G401 (cell line): ENCODE results near the gene PRRG4. TPM values are rescaled to one million over a fixed set of nuclear protein-coding genes. Genes with fewer than 3 reads are reported as not detected.
A peak's percentile ranks its signal among the peaks of the same experiment; 100 is the strongest.
"Not testable (repeated sequence)": the region's sequence is repeated elsewhere in the genome, so short reads cannot be mapped to it uniquely, and the experiment has no call there.

Experiments used
- DNase-seq: peaks from one replicate; pipeline ENCODE4 v3.0.0-alpha.2; 2015; ENCODE audit warnings: low spot score
- in situ Hi-C: cut with HindIII; loops from 2 replicates; pipeline ENCODE4 v1.10.0; 2016; ENCODE audit warnings: low sequenced_read_pairs, mixed read lengths
- total RNA-seq: library from RNA; depleted of rRNA; stranded (reverse); fragments of >200 nt; shearing (Covaris generic); gene quantifications from 2 replicates; pipeline ENCODE4 v1.2.3, GENCODE V29; 2014

PRRG4 gene
- total RNA-seq, 1 experiment from 2014 or later: 0.51 TPM

GRCh38 chr11:32827276-32827675 lies 2.5 kb upstream of the PRRG4 start:
- in situ Hi-C loops: no loop called here
- DNase-seq: no peak

DNA sequence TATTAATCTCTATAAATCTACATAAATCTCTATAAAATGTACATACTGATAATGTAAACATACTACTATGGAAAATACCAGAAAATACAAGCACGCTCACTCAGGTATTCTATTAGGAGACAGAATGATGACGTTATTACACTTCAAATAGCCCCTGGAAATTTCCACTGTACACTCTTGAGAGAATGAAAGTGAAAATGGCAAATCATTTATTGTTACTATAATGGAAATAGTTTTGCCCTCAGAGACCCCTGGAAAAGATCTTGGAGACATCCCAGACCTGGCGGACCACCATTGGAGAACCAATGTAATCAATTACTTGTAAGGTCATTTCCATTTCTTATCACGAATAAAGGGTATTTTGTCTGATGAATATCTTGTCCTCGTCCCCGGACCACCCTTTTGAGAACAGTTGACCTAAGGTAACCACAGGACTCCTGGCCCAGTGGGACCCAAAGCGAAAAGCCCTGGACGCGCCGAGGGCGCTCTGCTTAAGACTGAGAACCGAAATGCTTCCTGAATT lies 509 bp upstream of the PRRG4 start:
- in situ Hi-C loops: no loop called here

GRCh38 chr11:32830413-32830738 lies 649 bp downstream of the PRRG4 start:
- DNase-seq: no peak
- in situ Hi-C loops: no loop called here

More for the DNA sequence above, 509 bp upstream of the PRRG4 start:
- no peak for DNase-seq

- in situ Hi-C loops: no loop called here
- DNase-seq: no peak
Measured at GRCh38 chr11:32830796-32831195, 1.1 kb downstream of the PRRG4 start.

GRCh38 chr11:32831221-32831620 lies 1.5 kb downstream of the PRRG4 start:
- no peak for DNase-seq
- in situ Hi-C loops: no loop called here

DNA sequence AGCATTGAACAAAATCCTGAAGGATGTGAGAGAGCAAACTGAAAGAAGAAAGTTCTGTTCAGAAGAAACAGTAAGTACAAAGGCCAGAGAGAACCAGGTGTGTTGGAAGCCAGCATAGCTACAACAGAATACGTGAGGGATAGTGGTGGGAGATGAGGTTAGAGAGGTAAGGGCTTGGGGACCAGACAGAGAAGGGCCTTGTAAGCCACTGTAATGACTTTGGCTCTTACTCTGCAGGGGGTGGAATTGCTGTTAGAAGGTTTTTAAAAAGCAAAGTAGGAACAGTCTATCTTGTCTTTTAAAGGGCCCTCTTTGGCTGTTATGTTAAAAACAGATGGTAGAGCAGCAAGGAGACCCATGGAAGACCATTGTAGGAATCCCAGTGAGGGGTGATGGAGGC lies 4.2 kb downstream of the PRRG4 start:
- in situ Hi-C loops: no loop called here
- no peak for DNase-seq

DNA sequence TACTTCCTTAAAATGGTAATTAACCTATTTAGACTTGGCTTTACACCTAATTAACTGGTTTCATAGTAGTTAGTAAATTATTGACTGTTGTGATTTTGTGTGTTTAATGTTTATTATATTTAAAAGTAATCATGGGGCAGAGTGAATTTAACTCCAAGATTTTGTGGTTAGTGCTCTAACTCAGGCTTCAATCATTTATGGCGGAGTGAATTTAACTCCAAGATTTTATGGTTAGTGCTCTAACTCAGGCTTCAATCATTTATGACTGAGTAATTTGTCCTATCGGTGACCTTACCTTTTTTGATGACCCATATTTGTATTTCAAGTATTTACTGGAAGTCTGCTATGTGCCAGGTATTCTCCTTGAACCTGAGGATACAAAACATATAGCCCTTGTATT lies 7.2 kb downstream of the PRRG4 start:
- no peak for DNase-seq
- in situ Hi-C loops: no loop called here

GRCh38 chr11:32838505-32839274 lies 9.0 kb downstream of the PRRG4 start:
- in situ Hi-C loops: no loop called here
- no peak for DNase-seq

GRCh38 chr11:32839308-32839707 lies 9.6 kb downstream of the PRRG4 start:
- in situ Hi-C loops: no loop called here

DNA sequence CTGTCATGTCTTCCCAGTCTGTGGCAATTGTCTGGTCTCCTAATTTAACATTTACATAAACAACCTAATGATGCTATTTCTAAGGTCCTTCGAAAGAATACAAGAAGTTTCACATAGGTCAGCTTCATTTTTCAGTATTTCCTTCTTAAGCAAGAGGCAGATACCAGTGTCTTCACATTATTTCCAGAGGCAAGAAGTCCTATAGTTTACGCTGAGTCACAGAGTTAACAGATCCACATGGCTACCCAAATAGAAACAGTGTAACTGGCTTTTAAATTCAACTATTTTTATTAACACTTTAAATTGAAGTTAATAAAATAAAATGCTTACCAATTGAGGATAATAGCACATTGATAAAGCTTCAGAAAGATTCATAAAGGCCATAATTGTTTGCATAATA lies 10.9 kb downstream of the PRRG4 start:
- in situ Hi-C loops: no loop called here
- DNase-seq: no peak

More at GRCh38 chr11:32839308-32839707, 9.6 kb downstream of the PRRG4 start:
- no peak for DNase-seq

GRCh38 chr11:32843544-32843943 lies 13.8 kb downstream of the PRRG4 start:
- in situ Hi-C loops: no loop called here
- no peak for DNase-seq

DNA sequence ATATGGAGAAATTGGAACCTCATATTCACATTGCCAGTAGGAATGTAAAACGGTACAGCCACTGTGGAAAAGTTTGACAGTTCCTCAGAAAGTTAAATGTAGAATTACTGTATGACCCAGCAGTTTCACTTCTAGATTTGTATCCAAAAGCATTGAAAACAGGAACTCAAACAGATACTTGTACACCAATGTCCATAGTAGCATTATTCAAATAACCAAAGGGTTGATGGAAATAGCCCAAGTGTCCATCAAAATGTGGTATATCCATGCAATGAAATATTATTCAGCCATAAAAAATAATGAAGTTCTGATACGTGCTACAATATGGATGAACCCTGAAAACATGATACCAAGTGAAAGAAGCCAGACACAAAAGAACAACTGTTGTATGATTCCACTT lies 17.8 kb downstream of the PRRG4 start:
- in situ Hi-C loops: no loop called here
- DNase-seq: no peak

DNA sequence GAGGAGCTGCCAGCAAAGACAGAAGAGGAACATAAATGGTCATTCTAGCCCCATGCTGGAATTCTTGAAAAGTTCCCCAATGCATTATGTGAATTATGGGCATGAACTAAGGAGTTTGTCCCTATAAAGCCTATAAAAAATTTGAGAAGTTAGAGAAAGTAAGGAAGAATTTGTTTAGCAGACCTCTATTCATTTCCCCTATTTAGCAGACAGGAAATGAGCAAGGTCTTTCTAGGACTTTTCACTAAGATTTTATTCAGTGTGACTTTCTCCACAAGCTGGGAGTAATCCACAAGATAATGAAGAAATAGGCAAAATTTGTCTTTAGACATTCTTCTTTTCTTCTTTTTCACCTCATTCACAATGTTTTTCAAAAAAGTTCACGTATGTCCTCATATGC lies 20.0 kb downstream of the PRRG4 start:
- in situ Hi-C loops: no loop called here

GRCh38 chr11:32851251-32851650 lies 21.5 kb downstream of the PRRG4 start:
- DNase-seq: no peak
- in situ Hi-C loops: no loop called here

More for the DNA sequence above, 20.0 kb downstream of the PRRG4 start:
- no peak for DNase-seq

GRCh38 chr11:32852207-32852606 lies 22.5 kb downstream of the PRRG4 start:
- DNase-seq: no peak
- in situ Hi-C loops: no loop called here

DNA sequence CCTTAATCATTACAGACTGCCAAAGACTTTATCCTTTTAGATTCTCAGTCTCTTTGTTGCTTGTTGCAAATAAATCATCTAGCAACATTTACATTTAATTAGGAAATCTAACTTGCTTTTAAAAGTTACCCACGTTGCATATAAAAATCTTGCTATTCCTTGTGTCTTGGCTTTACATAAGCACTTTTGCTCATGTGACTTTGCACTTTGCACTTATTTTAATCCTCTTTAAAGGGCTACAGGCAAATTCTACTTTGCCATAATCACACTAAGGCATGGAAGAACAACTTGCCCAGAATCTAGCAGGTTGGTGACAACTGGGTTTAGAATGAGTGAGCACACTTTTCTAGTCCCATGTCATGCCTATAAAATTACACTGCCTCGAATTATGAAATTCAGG lies 25.9 kb downstream of the PRRG4 start:
- DNase-seq: no peak
- in situ Hi-C loops: no loop called here

DNA sequence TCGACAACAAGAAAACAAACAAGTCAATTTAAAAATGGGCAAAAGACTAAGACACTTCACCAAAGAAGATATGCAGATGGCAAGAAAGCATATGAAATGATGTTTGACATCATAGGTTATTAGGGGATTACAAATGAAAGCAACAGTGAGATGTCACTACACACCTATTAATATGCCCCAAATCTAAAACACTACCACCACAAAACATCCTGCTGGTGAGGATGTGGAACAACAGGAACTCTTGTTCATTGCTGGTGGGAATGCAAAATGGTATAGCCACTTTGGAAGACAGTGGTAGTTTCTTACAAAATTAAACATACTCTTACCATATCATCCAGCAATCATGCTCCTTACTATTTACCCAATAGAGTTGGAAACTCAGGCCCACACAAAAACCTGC lies 29.0 kb downstream of the PRRG4 start:
- no peak for DNase-seq
- in situ Hi-C loops: no loop called here

DNA sequence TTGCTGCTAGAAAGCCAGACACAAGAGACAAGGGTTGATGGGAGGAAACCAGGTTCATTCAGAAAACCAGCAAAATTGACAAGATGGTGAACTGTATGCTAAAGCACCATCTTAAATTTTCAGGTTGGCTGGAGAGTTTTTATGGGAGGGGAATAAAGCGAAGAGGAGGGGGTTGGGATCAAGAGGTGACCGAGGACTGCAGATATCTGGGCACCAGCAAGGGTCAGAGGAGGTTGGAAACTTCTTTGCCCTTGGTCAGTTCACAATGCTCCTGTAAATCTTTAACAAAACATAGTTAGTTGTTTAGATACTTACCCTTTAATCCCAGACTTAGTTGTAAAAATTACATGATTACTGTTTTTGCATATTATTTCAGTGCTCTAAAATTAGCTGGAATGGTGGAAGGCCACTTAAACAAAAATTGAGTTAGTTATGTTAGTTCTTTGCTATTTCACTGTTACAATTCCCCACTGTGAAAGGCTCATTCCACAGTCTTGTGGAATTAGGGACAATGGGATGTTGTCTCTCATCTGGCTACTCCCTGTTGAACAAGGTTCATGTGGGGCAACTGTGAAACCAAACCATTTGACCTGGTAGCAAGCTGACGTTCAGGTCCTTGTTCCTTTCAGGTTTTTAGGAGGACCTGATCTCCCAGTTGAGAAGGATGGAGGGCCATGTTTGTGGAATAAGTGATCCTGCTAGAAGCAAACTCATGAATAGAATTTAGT lies 32.3 kb downstream of the PRRG4 start:
- DNase-seq: no peak
- in situ Hi-C loops: no loop called here

DNA sequence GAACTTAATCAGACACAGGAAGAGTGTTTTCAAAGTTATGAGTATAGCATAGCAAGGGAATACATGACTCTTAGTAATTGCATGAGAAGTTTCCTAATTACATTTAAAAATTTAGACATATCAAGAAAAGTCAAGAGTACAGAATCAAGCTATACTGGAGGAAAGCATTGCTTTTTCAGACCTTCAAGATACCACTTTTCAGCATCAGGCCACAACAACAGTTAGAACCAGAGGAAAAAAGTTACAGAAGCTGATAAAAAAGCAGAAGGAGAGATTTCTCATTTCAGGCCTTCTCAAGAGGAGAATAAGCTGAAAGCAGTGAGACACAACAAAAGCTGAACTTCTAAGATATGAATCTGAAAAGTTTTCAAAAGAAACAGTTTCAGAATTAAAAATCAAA lies 34.8 kb downstream of the PRRG4 start:
- in situ Hi-C loops: no loop called here
- no peak for DNase-seq

DNA sequence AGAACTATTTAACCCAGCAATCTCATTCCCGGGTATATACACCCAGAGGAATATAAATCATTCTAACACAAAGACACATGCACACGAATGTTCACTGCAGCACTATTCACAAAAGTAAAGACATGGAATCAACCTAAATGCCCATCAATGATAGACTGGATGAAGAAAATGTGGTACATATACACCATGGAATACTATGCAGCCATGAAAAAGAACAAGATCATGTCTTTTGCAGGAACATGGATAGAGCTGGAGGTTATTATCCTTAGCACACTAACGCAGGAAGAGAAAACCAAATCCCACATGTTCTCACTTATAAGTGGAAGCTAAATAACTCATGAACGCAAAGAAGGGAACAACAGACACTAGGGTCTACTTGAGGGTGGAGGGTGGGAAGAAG lies 39.0 kb downstream of the PRRG4 start:
- in situ Hi-C loops, DNase-seq: not testable (repeated sequence)

GRCh38 chr11:32870676-32871075 lies 40.9 kb downstream of the PRRG4 start:
- DNase-seq: peak; percentile 14
- in situ Hi-C loops: no loop called here
